Type B pancreatic cell (in vitro differentiated cells): ENCODE measurements around the gene RBCK1. TPM values are rescaled to one million over a fixed set of nuclear protein-coding genes. Genes with fewer than 3 reads are reported as not detected.

ENCODE experiments used
- DNase-seq: peaks from one replicate; pipeline ENCODE4 v3.0.0; 2021; ENCODE audit warnings: mixed read lengths; ENCODE audit not compliant: unreplicated experiment; ENCODE audit errors: extremely low spot score
- H3K27ac Mint-ChIP-seq: 2 replicates; pipeline ENCODE4 v1.8.0; 2021; ENCODE audit warnings: mild to moderate bottlenecking, mixed read lengths
- H3K27me3 Mint-ChIP-seq: 2 replicates; pipeline ENCODE4 v1.8.0; 2021; ENCODE audit warnings: mixed read lengths
- H3K36me3 Mint-ChIP-seq: 2 replicates; pipeline ENCODE4 v1.8.0; 2021; ENCODE audit warnings: mixed read lengths
- H3K4me1 Mint-ChIP-seq: one replicate; pipeline ENCODE4 v1.8.0; 2021; ENCODE audit warnings: mixed read lengths; ENCODE audit not compliant: unreplicated experiment
- H3K4me3 Mint-ChIP-seq: 2 replicates; pipeline ENCODE4 v1.8.0; 2021; ENCODE audit warnings: mild to moderate bottlenecking, mixed read lengths
- H3K9me3 Mint-ChIP-seq: 2 replicates; pipeline ENCODE4 v1.8.0; 2021; ENCODE audit warnings: mixed read lengths
- CTCF ChIP-seq: fragments of 200-600 bp; sonication (generic); conservative IDR thresholded peaks from 2 replicates; pipeline ENCODE4 v1.5.0; 2021; ENCODE audit warnings: antibody characterized with exemption, mild to moderate bottlenecking
- long read RNA-seq: library from polyadenylated mRNA; unstranded; transcript quantifications from one replicate; pipeline ENCODE4 v2.0.0, GENCODE V29; 2020
- total RNA-seq: library from RNA; stranded (reverse); gene quantifications from 2 replicates; pipeline ENCODE4 v1.2.1, GENCODE V29; 2021; ENCODE audit warnings: low replicate concordance

Gene RBCK1
- 81.3 and 84.9 TPM in 2 replicates for total RNA-seq
- long read RNA-seq, transcript RBCK1-213 (3 exons, 1,200 nt): major isoform, 5 of 11 reads
- long read RNA-seq, partial matches to known transcripts: 2 of 11 reads
- long read RNA-seq, other reads (novel, unspliced or antisense): 1 of 11 reads

- Mint-ChIP-seq H3K4me3 (peak within 1 kb of the TSS; percentile 95), H3K27ac (peak within 1 kb of the TSS; percentile 94), H3K36me3 (peaks cover 30% of the 10 kb centered on the region), H3K4me1 (peaks cover 29% of the 10 kb centered on the region), H3K27me3 (no peaks in the 10 kb centered on the region), H3K9me3 (peaks cover 3% of the 10 kb centered on the region)
- no peak for TF ChIP-seq CTCF
- peak; percentile 82 for DNase-seq
These were observed at the start of gene RBCK1 for GRCh38 chr20:407953-408842. TSS of gene RBCK1 (plus strand) at chr20:408299. CDS start at chr20:408758, 459 bp downstream.

GRCh38 chr20:358891-359555 is 49.1 kb upstream of the RBCK1 start:
- peaks cover 20% of the 10 kb centered on the region for H3K4me1 Mint-ChIP-seq
- TF ChIP-seq CTCF: no peak
- DNase-seq: no peak
- no peaks in the 10 kb centered on the region for H3K36me3 Mint-ChIP-seq
- no peaks in the 10 kb centered on the region for H3K9me3 Mint-ChIP-seq
- H3K27ac Mint-ChIP-seq: no peak overlapping the region
- no peak overlapping the region for H3K4me3 Mint-ChIP-seq
- H3K27me3 Mint-ChIP-seq: no peaks in the 10 kb centered on the region

- Mint-ChIP-seq H3K9me3 (no peaks in the 10 kb centered on the region), H3K27ac (no peak overlapping the region), H3K4me3 (no peak overlapping the region), H3K36me3 (no peaks in the 10 kb centered on the region), H3K27me3 (no peaks in the 10 kb centered on the region), H3K4me1 (peaks cover 33% of the 10 kb centered on the region)
- DNase-seq: no peak
- no peak for TF ChIP-seq CTCF
These were observed 46.5 kb upstream of the RBCK1 start for GRCh38 chr20:361561-361960.

DNA sequence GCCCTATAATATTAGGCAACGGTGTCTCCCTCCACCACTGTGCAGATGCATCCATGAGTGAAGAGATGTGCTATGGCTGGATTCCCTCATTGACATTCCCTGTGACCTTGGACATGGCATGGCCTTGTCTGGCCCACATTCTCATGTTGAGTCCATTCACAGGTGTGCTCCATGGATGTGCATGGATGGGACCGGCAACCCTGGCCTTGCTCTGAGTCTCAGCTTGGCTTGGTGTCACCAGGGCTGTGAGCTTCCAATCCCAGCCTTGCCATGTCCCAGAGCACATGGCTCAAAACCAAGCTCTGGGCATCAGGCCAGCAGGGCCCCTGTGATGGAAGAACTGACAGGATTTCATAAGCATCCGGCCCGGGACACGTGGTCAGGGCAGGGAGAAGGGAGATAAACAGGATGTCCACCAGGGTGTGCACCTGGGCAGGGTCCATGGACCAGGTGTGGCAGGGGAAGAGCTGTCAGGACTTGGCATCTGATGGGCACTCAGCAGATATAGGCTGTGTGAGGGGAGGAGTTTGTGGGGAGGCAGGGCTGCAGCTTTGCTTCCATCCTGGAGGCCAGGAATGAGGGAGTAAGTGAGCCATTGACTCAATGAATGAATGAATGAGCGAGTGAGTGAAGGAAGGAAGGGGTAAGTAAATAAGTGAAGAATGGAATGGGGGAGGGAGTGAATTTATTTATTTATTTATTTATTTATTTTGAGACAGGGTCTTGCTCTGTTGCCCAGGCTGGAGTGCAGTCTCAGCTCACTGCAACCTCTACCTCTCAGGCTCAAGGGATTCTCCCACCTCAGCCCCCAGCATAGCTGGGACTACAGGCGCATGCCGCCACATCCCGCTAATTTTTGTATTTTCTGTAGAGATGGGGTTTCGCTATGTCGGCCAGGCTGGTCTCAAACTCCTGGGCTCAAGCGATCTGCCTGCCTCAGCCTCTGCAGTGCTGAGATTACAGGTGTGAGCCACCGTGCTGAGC is 45.5 kb upstream of the RBCK1 start:
- Mint-ChIP-seq H3K4me1 (peaks cover 38% of the 10 kb centered on the region), H3K27me3 (no peaks in the 10 kb centered on the region), H3K27ac (peak overlapping the region; percentile 78), H3K36me3 (no peaks in the 10 kb centered on the region), H3K4me3 (peak overlapping the region; percentile 13), H3K9me3 (no peaks in the 10 kb centered on the region)
- DNase-seq: no peak
- no peak for TF ChIP-seq CTCF
